Stimulated activated CD4-positive, alpha-beta T cell treated with anti-CD3 and anti-CD28 coated beads, Interleukin-2, amount 100 ng/mL, for 4 hours (primary cell): Measurements from ENCODE around the gene TLE1.

Experiments
- DNase-seq: peaks from one replicate; pipeline ENCODE4 v3.0.0-alpha.2; 2020; ENCODE audit warnings: low read depth

The TLE1 gene

DNA sequence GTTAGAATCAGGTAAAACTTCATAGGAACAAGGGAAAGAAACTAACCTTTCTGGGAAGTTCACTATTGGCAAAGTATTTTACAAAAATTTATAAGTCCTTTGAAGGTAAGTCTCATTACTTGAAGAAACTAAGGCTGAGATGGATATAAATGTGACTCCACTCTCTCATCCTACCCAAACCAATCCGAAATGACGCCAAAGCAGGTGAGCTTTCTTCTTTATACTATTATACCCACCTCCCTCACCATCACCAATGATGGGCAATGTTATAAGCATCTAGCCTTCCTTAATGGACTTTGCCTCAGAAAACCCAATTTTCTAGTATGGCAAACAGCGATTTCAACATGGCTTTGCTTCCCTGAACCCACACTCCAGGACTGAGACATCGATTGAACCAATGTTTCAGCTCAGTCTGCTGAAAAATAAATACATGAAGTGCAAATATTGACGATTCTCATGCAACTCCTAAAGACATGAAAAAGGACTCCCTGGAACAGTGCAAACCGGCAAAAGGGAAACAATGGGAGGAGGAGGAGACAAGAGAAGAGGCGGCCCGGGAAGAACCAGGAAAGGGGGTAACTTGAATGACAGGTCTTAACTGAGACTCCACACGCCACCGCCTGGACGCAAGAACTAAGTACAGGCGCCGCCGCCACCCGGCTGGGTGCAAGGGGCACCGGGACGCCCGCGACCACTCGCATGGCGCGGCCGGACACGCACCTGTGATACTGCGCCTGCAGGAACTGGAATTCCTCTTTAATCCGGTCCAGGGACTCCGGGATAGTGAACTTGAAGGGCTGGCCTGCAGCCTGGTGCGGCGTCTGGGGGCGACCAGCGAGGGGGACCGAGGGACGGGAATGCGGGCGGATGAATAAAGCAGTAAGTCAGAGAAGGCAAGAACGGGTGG, 2.5 kb downstream of the TLE1 start:
- no peak for DNase-seq

DNA sequence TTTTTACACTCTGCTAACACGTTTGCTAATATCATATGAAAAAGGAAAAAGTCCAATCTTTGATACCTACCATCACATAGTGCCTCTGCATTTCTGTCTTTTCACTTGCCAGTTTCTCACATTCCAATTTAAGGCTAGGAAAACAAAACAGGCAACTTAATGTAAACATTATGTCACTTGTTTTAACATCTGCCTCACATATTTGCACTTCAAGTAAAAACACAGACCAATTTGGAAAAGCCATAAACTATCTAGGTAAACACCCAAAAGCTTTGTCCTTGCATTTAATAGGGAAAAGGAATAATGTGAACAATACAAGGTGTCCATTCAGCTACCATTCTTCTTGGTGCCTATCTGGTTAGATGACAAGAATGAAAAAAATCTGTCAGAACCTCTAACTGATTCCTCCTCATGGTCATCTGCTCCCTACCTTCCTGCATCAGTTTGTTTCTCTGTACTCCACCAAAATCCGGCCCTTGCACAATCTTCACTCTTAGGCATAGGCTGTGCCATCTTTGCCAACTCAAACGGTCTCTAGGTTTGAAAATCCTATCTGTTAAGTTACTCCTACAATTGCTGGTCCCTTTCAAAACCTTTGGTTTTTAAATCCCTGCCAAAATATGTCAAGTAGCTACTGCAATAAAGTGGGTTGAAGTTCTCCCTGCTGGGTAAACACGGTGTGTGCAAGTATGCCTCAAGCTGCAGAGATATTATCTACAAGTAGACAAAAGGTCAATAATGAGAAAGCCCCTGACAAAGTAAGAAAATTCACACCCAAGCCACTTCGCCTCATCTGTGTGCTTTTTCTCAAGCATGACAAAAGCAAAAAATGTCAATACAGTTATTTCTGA, 3.4 kb downstream of the TLE1 start:
- no peak for DNase-seq

DNA sequence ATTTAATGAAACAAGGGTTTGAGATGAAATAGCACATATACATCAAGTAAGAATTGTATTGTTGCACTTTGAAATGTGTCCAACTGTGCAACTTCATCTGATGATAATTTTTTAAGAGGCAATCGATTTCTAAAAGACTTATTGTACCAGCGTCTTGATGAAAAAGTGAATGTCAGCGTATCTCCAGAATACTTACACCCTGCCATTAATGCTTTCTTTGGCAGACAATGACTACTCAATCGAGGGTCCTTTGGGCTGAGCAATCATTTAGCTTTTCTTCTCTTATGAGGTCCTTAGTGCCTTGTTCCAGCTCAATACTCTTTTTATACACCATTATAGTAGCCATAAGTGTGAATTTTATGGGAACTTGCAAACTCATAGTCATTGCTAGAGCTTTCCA, 4.7 kb downstream of the TLE1 start:
- DNase-seq: no peak

DNA sequence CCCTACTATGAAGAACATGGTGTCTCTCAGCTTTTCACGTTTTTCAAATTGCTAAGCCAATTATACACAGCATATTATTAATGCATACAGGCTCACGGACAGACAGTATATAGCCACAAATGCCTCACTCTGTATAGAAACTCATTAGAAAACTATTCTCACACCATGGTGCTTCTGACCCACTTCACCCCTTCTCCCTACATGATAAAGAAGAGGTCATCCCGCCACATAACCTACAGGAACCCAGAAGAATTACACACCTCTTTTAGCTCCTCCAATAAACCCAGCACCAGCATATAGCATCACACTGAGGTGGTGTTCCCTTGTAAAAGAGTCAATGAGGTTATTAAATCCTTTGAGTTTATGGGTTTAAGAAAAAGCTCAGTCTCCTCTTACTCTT, 5.6 kb downstream of the TLE1 start:
- DNase-seq: no peak

DNA sequence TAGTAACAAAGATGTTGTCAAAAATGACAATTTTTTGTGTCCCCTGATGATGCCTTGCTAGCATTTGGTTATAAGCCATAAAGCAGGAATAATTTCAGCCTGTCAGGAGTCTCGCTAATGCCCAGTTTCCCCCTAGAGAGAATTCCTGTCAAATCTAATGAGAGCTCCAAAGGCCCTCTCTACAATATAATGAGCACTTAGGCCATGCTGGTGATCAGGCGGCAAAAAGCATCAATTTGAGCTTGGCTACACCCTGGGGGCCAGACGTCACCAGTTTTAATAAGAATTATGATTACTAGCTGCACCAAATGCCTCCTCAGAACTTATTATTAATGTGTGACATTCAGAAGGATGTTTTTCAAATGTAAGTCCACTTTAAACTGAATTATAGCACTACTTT, 6.1 kb downstream of the TLE1 start:
- DNase-seq: no peak

DNA sequence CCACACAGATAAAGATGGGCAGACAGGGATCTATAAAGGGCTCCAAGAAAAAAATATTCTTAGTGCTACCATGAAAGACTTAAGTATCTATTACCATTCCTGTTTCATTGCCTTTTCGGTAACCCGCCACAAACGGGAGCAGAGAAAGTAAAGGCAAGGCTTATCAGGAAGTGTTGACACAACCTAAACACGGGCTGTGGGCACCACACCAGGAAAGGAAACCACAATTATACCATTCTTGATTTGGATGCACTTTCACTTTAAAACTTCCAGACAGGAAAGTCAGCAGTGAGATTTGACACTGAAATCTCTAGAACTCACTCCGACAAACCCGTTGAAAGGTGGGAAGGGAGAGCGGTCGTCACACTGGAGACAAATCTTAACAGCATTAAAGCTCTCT, 6.5 kb downstream of the TLE1 start:
- no peak for DNase-seq

DNA sequence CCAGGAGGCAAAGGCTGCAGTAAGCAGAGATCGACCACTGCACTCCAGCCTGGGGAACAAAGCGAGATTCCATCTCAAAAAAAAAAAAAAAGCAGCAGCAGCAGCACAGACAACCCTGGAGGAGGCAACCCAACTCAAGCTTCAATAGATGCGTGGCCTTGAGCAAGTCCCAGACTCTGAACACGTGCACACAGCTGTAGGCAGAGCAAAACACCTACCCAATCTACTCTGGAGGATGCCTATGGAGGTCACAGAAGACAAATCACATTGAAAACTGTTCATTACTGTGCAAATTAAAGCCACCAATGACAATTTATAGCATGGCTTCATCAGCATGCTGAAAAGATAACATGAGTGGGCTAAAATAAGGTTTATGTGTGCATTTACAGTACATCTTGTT, 7.2 kb downstream of the TLE1 start:
- no peak for DNase-seq

DNA sequence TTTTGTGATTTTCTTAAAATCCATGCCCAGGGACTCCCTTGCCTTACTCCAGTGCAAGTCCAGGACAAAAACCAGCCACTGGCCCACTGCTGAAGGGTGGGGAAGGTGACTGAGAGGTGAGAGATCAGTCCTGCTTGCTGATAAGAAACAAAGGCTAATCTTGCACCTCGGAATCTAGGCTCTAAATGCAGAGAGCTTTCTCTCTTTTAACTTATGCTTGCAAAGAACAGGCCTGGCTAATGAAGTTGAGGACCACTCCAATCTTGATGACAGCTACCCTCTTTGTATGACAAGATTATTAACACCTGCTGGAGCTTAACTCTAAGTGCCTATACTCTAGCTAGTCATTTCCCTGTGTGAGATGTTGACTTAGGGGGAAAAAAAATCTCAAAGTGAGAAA, 8.8 kb downstream of the TLE1 start:
- DNase-seq: no peak

DNA sequence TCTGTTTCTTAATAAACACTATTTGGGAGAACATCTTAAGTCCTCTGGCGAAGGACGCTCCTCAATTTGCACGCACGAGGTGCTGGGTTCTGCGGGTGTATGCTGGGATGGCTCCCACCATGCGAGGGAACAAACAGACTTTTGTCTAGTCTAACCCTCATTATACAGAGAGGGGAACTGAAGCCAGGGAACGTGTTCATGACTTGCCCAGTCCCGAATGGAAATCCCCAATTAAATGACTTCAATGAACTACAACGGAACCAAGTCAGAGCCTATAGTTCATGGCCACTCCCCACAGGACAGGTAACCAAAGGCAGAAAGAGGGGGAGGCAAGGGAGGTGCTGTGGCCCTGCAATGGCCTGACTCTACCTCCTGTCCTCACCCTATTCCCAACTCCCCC, 9.3 kb downstream of the TLE1 start:
- DNase-seq: no peak

DNA sequence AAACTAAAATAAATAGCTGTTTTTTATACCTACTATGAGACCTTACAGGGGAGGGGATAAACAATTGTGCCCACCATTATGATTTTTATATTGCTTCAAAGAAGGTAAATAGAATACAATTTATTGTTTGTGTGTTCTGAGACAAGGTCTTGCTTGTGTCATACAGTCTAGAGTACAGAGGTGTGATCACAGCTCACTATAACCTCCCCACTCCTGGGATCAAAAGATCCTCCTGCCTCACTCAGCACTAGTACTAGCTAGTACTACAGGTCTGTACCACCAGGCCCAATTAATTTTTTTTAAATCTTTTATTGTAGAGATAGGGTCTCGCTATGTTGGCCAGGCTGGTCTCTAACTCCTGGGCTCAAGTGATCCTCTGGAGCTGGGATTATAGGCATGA, 11.3 kb downstream of the TLE1 start:
- no peak for DNase-seq

DNA sequence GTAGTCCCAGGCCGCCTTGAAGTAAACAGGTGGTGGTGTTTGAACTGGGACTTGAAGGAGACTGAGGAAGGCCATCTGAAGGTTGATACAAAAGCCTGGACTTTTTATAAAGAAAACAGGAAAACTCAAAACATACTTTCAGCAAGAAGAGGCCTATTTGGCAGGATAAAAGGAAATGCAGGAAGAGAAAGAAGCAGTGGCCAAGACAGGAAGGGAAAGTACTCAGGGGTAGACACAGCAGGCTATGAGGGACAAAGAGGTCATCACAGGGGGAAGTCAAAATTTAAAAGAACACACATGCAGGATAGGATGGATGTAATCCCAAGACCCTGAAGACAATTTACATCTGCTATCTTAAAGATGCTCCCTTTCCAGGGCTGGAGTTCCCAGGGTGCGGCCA, 13.0 kb downstream of the TLE1 start:
- no peak for DNase-seq

DNA sequence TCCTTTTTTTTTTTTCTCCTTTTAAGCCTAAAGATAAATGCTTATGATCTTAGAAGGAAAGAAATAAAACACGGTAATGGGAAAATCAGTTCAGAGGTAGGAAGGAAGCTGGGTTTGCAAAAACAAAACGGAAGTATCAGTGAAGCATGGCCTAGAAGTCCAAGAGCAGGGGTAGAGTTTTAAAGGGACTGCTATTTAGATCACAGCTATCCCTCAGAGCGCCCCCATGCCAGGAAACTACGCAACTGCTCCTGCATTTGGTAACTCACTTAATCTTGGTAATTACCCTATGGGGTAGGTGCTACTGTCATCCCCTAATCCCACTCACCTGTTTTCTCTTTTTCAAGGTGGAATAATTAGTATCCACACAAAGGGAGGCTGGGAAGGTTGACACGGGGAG, 16.0 kb downstream of the TLE1 start:
- no peak for DNase-seq

DNA sequence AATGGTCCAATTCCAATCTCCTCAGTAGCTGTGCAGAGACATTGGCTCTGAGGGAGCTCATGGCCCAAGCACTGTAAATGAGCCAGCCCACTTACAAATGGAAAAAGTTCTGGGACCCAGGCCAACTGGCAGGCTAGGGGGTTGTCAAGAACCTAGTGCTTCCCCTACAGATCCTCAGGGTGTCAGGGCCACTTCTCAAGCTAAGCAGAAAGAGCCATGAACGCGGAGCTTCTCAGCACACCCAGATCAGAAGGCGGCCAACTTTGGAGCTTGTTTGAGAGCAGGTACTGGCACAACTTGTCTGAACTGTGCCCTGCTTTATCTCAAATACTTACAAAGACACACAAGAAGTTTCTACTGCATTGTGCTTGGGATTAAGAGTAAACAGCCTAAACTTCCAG, 17.5 kb downstream of the TLE1 start:
- no peak for DNase-seq

DNA sequence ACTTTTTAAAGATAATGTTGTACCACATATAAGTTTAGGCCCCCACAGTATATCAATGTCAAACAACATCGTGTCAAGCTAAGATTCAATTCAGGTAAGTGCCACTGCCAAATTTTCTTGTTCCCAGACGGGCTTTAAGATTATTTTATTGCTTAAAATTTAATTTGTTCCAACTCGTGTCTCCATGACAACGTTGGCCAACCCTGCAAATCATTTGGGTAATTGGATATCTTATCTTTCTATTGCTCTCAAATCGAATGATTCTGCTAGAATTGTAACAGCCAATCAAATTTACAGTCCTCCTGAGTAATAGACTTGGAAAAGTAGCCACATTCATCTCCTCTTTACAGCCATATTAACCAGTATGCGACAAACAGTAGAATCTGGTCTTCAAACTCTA, 19.5 kb downstream of the TLE1 start:
- DNase-seq: no peak

DNA sequence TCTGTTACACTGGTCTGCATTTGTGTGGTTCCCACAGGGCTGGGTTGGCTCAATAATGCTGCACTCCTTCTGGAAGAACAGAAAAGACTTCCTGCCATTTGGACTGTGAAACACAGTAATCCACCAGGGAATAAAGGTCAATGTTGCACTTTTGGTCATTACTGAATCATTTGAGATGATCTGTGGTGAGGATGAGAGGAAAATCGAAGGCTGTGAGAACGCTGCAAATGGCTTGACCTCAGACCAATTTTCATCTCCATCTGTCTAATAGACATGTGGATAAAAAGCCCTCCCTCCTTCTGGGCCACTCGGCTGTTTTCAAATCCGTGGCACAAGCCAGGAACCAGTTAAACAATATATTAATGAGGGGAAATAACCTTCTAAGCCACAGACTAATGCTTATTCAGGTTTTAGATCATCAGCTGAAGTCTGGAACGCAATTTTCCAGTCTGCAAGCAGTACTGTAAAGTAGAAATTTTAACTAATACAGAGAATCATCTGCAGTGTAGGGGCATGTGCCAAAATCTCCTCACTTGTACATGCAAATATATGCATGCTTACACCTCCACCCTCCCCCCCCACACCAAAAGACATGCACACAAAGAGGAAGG, 20.2 kb downstream of the TLE1 start:
- DNase-seq: no peak

DNA sequence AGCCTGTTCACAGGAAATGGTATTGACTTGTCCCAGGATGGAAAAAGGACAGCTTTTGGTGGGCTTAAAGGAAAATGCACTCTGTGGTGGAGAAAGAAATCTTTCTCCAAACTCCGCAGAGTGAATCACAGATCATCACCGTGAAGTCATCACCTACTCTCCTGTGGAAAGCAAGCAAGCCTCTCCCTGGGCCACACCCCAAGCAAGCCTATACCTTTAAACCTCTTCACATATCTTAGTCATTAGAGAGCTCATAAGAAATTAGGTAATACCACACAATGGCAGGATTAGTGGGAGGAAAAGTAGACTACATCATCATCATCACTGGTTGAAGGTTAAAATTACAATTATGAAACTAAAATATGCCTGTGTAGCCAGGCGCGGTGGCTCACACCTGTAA, 23.2 kb downstream of the TLE1 start:
- DNase-seq: no peak

DNA sequence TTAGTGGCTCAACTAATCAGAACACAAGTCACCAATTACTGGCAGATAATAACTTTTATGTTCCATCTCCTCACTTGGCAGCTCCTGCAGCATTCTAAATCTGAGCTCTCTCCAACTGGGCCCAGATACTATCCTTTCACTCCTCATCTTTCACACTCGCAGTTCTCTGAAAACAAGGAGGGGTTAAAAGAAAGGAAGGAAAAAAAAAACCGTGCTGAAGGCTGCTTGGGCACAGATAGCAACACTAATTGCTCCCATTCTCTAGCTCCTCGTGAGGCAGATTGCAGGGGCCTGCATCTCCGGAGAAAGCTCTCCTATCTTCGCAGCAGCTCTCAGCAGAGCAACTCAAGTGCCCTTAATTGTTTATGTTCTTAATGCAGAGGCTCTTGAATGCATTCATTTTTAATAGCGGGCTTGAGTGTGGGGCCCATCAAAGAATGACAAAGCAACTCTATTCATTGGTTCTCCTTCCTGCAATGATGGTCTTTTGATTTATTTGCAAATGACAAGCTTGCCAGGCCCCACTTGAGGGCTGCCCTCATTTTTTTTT, 23.9 kb downstream of the TLE1 start:
- DNase-seq: no peak

DNA sequence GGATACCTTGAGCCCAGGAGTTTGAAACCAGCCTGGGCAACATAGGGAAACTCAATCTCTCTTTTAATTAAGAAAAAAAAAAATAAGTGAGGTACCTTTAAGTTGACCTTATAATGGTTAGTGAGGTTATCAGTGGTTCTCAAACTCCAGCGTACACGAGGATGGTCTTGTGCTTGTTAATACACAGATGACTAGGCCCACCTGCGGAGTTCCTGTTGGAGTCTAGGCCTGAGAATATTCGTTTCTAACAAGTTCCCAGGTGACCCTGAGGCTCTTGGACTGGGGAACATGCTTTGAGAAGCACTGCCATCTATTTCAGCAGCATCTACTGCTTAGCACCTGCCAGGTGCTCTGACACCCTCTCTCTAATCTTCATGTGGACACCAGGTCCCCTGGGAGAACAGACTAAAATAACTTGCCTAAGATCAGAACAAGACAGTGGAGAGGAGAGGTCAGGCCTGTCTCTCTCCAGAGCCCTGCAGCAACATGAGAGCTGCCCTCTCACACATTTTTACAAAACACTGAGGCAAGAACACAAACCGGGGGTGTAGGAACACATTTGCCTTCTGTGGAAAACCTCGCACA, 24.6 kb downstream of the TLE1 start:
- DNase-seq: no peak

DNA sequence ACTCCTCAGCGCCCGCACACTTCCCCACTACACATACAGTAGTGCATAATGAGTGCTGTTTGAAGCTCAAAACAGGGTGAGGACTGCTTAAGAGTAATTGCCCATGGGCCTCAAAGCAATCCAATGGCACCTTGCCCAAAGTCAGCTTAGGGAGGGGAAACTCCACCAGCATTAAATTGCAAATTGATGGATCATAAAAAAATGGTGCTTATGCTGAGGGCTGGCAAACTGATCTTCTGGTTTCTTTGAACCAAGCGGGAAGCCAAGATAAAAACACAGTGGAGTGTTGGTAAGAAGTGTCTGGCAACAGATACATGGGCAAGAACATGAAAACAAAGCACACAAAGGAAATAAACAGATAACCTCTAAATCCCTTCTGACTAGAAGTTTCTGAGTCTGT, 28.0 kb downstream of the TLE1 start:
- no peak for DNase-seq

DNA sequence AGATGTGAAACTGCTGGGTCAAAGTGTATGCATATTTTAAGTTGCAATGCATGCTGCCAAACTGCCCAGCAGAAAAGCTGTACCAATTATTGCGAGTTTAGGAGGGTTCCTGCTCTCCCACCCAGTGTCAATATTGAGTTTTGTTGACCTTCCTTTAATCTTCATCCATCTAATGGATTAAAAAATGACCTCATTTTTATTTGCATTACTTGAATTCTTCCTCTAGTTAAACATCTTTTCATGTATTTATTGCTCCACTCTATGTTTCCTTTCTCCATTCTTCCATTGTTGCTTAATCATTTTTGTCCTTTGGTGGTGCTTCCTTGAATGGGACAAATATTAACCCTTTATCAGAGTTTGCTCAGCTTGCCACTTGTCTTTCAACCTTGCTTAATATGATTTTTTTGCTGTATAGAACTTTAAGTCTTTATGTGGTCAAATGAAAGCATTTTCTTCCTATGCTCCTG, 32.4 kb downstream of the TLE1 start:
- no peak for DNase-seq

DNA sequence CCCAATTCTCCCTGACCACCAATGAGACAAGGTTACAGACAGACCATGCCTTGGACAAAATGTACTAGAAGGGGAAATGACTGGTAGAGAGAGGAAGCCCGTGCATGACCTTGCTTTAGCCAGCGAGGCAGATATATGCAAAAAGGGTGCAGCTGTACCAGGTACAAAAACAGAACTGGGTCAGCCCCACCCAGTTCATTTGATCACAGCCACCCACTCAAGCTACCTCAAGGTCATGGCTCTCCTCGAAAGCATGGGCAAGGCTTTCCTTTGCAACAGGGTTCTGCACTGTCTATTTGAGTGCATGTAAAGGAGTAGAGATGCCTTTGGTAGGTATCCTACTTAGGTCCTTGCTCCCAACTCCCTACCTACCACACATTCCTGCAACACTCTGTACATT, 33.3 kb downstream of the TLE1 start:
- DNase-seq: no peak

DNA sequence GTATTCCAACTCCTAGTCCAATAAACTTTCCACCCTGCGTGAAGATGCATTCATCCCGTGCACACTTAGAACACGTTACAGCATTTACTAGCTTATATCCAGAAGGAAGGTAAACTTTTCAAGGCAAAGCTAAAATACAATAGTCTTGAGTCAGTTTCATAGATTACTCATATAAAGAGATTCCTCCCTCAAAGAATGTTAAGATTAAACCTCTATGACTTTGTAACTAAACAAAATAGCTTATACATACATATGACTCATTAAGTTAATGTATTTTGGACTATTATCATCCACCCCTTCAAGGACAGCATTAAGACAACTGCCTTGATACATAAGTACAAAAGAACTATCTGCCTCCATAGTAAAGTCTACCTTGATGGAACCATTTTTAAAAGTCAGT, 36.1 kb downstream of the TLE1 start:
- no peak for DNase-seq
